ENCODE measurements around the gene USF3. TPM values are rescaled to one million over a fixed set of nuclear protein-coding genes. Genes with fewer than 3 reads are reported as not detected.

USF3 gene
- total and polyA plus RNA-seq, 2 donors (not counting 1 experiment from before 2014, with no cell fraction given), result 9.8 to 38.9 TPM

- intact Hi-C loops (cut with micrococcal nuclease), result loop anchor here (5.0 to 10.0 kb wide), 2 partner anchors 495 to 578 kb away; no protein-coding TSS in a partner anchor
- POLR2A ChIA-PET, result no interaction called here
- Mint-ChIP-seq H3K27me3 (no peaks in the 10 kb centered on the region), H3K9me3 (ENCODE audit: insufficient read depth) (no peaks in the 10 kb centered on the region), H3K27ac (peak overlapping the region; percentile 28), H3K4me1 (peaks cover 65% of the 10 kb centered on the region), H3K4me3 (no peak overlapping the region)
- Histone ChIP-seq H3K36me3 (replicated peaks in 1 of 2; ENCODE audit: control extremely low read depth in 1 of 2, control insufficient read depth in 1 of 2, extremely low read depth in 1 of 2, insufficient read depth in 2 of 2, low read length in 1 of 2) (peaks cover 10 to 25% of the 10 kb centered on the region in 2 experiments), H3K79me2 (ENCODE audit: control insufficient read depth, insufficient read depth, low read length) (peaks cover 27% of the 10 kb centered on the region), H3K9ac (ENCODE audit: low read length) (no peak overlapping the region), H3K4me1 (ENCODE audit: control insufficient read depth in 2 of 2, insufficient read depth in 2 of 2, low read length in 2 of 2) (peaks cover 40 to 42% of the 10 kb centered on the region in 2 donors), H3K4me3 (ENCODE audit: control extremely low read depth in 1 of 5, extremely low read depth in 1 of 5, insufficient read depth in 1 of 5, low read depth in 2 of 5, low read length in 4 of 5) (no peak overlapping the region), H2AFZ (ENCODE audit: insufficient read depth, low read depth, low read length, poor library complexity, severe bottlenecking) (no peak overlapping the region), H3K4me2 (replicated peaks; ENCODE audit: low read depth, low read length, poor library complexity, severe bottlenecking) (no peak overlapping the region), H3K27ac (ENCODE audit: low read length in 2 of 2) (no peak overlapping the region), H3K27me3 (replicated peaks in 1 of 4; ENCODE audit: control extremely low read depth in 1 of 4, control insufficient read depth in 3 of 4, insufficient read depth in 4 of 4, low read length in 3 of 4) (no peaks in the 10 kb centered on the region), H3K9me3 (ENCODE audit: control extremely low read depth in 1 of 3, control insufficient read depth in 2 of 3, insufficient read depth in 1 of 3, low read length in 2 of 3) (no peaks in the 10 kb centered on the region), H4K20me1 (ENCODE audit: control insufficient read depth, insufficient read depth, low read length, poor library complexity, severe bottlenecking) (no peaks in the 10 kb centered on the region)
- ATAC-seq (ENCODE audit: low read depth) (no peak), DNase-seq (no peak)
- TF ChIP-seq EZH2 (IDR thresholded peaks at IDR 0.05; ENCODE audit: borderline replicate concordance, insufficient read depth, low read depth, low read length, poor library complexity, severe bottlenecking) (no peak), CTCF (IDR thresholded peaks at IDR 0.05) (no peak)
- CTCF ChIA-PET, result interaction anchor here (0.8 to 4.2 kb wide), 5 partner anchors 66 to 136 kb away, joined by 3 to 20 read pairs (median 8); partner anchors contain the start of gene USF3
- WGBS (ENCODE audit: insufficient coverage), result 94% methylated on average over 12 of the region's 16 CpGs
Observed at GRCh38 chr3:113629584-113630421, 66.6 kb downstream of the USF3 start.

- H3K27ac ChIP-seq (ENCODE audit: low read length in 2 of 2), result no peak overlapping the region
- H3K4me1 ChIP-seq (ENCODE audit: control insufficient read depth in 2 of 2, insufficient read depth in 2 of 2, low read length in 2 of 2), result peaks cover 40 to 42% of the 10 kb centered on the region in 2 donors
- Mint-ChIP-seq H3K9me3 (ENCODE audit: insufficient read depth) (no peaks in the 10 kb centered on the region), H3K4me3 (peak overlapping the region; percentile 18), H3K27me3 (no peaks in the 10 kb centered on the region), H3K27ac (peak overlapping the region; percentile 53), H3K4me1 (peaks cover 67% of the 10 kb centered on the region)
- H2AFZ ChIP-seq (ENCODE audit: insufficient read depth, low read depth, low read length, poor library complexity, severe bottlenecking), result no peak overlapping the region
- H3K9ac ChIP-seq (ENCODE audit: low read length), result no peak overlapping the region
- no peaks in the 10 kb centered on the region for H3K9me3 ChIP-seq (ENCODE audit: control extremely low read depth in 1 of 3, control insufficient read depth in 2 of 3, insufficient read depth in 1 of 3, low read length in 2 of 3)
- H3K36me3 ChIP-seq (replicated peaks in 1 of 2; ENCODE audit: control extremely low read depth in 1 of 2, control insufficient read depth in 1 of 2, extremely low read depth in 1 of 2, insufficient read depth in 2 of 2, low read length in 1 of 2), result peaks cover 13 to 34% of the 10 kb centered on the region in 2 experiments
- ChIA-PET POLR2A (no interaction called here), CTCF (interaction anchor here (1.3 to 5.2 kb wide), 8 partner anchors 25 to 135 kb away, joined by 3 to 38 read pairs (median 9); no protein-coding TSS in a partner anchor)
- intact Hi-C loops (cut with micrococcal nuclease), result loop anchor here (5.0 to 10.0 kb wide), 2 partner anchors 494 to 576 kb away; no protein-coding TSS in a partner anchor
- H3K4me3 ChIP-seq (ENCODE audit: control extremely low read depth in 1 of 5, extremely low read depth in 1 of 5, insufficient read depth in 1 of 5, low read depth in 2 of 5, low read length in 4 of 5), result no peak overlapping the region
- H3K4me2 ChIP-seq (replicated peaks; ENCODE audit: low read depth, low read length, poor library complexity, severe bottlenecking), result no peak overlapping the region
- TF ChIP-seq CTCF (IDR thresholded peaks at IDR 0.05), result no peak
- no peak for TF ChIP-seq EZH2 (IDR thresholded peaks at IDR 0.05; ENCODE audit: borderline replicate concordance, insufficient read depth, low read depth, low read length, poor library complexity, severe bottlenecking)
- peaks cover 27% of the 10 kb centered on the region for H3K79me2 ChIP-seq (ENCODE audit: control insufficient read depth, insufficient read depth, low read length)
- H4K20me1 ChIP-seq (ENCODE audit: control insufficient read depth, insufficient read depth, low read length, poor library complexity, severe bottlenecking), result no peaks in the 10 kb centered on the region
- 100% methylated on average over 3 of the region's 6 CpGs for WGBS (ENCODE audit: insufficient coverage)
- ATAC-seq (ENCODE audit: low read depth) (no peak), DNase-seq (no peak)
- no peaks in the 10 kb centered on the region for H3K27me3 ChIP-seq (replicated peaks in 1 of 4; ENCODE audit: control extremely low read depth in 1 of 4, control insufficient read depth in 3 of 4, insufficient read depth in 4 of 4, low read length in 3 of 4)
Observed at GRCh38 chr3:113628788-113629187, 67.7 kb downstream of the USF3 start.
